Right lobe of liver (tissue), 6 donors: Measurements from ENCODE around the gene TMEM114. TPM values are rescaled to one million over a fixed set of nuclear protein-coding genes. Genes with fewer than 3 reads are reported as not detected.

Experiments used
- ATAC-seq, 4 donors: fragments of 200-7000 bp; cut with Tn5 transposase; one replicate each; pipeline ENCODE4 v1.9.1; 2020; ENCODE audit warnings: mild to moderate bottlenecking in 4 of 4, moderate library complexity in 4 of 4
- DNase-seq, 3 donors: peaks; one replicate each; pipeline ENCODE4 v3.0.0-alpha.2; 2020
- H3K27ac ChIP-seq, 3 donors: fragments of 200-600 bp; one replicate each; pipeline ENCODE4 v1.8.0; 2022
- H3K27me3 ChIP-seq, 2 donors: fragments of 200-600 bp; one replicate each; pipeline ENCODE4 v1.8.0; 2022
- H3K36me3 ChIP-seq, 4 donors: fragments of 200-600 bp; sonication (generic) in 1 of 4; one replicate each; pipeline versions ENCODE4 v1.5.1 to v1.8.0; 2017 to 2022; ENCODE audit warnings: control low read depth in 1 of 4
- H3K4me1 ChIP-seq, 4 donors: fragments of 200-600 bp; sonication (generic) in 1 of 4; one replicate each; pipeline versions ENCODE4 v1.5.1 to v1.8.0; 2017 to 2022; ENCODE audit warnings: control low read depth in 1 of 4
- H3K4me3 ChIP-seq, 3 donors: fragments of 200-600 bp; one replicate each; pipeline ENCODE4 v1.8.0; 2022
- H3K9me3 ChIP-seq, 4 donors: fragments of 200-600 bp; sonication (generic) in 1 of 4; one replicate each; pipeline versions ENCODE4 v1.5.1 to v1.8.0; 2017 to 2022; ENCODE audit warnings: control low read depth in 1 of 4
- CTCF ChIP-seq, 4 donors: fragments of 200-600 bp in 3 of 4; fragments of 450-650 bp in 1 of 4; IDR thresholded peaks; one replicate each; pipeline versions ENCODE4 v1.5.1 to v1.8.0; 2016 to 2022; ENCODE audit warnings: antibody characterized with exemption in 4 of 4, mild to moderate bottlenecking in 2 of 4
- POLR2A ChIP-seq: fragments of 450-650 bp; IDR thresholded peaks from one replicate; pipeline ENCODE4 v1.6.1; 2017; ENCODE audit warnings: antibody characterized with exemption, mild to moderate bottlenecking
- WGBS: methylation state at CpG from one replicate; pipeline ENCODE4 v1.1.6; 2018; ENCODE audit warnings: low coverage, low lambda C conversion rate; ENCODE audit not compliant: insufficient coverage; ENCODE audit errors: missing lambda C conversion rate; 5-methylcytosine and 5-hydroxymethylcytosine counted together
- intact Hi-C, 2 donors: fragments of 100-400 bp; cut with DNase I; formaldehyde crosslinking; loops; one replicate each; pipeline versions ENCODE4 v1.11.2 to v1.14.1; 2022
- total RNA-seq, 6 experiments: library from RNA; depleted of rRNA in 2 of 6; stranded (reverse); fragments of >200 nt in 2 of 6; fragmentation: NEBNext Ultra II Directional in 3 of 6; extraction: Animal tissue kit (Norgen Biotek cat#: 25700) in 3 of 6; gene quantifications; one replicate each; pipeline versions ENCODE4 v1.1.0 to v1.2.4, GENCODE V29; 2016 to 2023
- donor health status: DM: no; HTN: yes; CAD: no.
- donor health status: DM: no; HTN: no; CAD: no.
- donor health status: DM: no; HTN: no; CAD: no.
- donor health status: DM: no; HTN: yes; CAD: no.
- donor health status: DM: no; HTN: yes; CAD: no.

Gene TMEM114
- total RNA-seq, 6 experiments from 2014 or later = not detected

- Histone ChIP-seq H3K36me3 (no peaks in the 10 kb centered on the region), H3K9me3 (no peaks in the 10 kb centered on the region), H3K27me3 (peaks cover 0 to 12% of the 10 kb centered on the region in 2 donors), H3K27ac (no peak overlapping the region), H3K4me1 (peaks cover 0 to 6% (median 0%) of the 10 kb centered on the region in 4 donors), H3K4me3 (no peak overlapping the region)
- ATAC-seq = no peak
- TF ChIP-seq POLR2A (no peak), CTCF (IDR thresholded peaks at IDR 0.05) (no peak)
- DNase-seq = no peak
- 51% methylated on average over 3 of the region's 9 CpGs for WGBS
- intact Hi-C loops = no loop called here
Measured at GRCh38 chr16:8594149-8594666, 3.9 kb upstream of the TMEM114 start.

- 96% methylated on average over 3 of the region's 3 CpGs for WGBS
- Histone ChIP-seq H3K27ac (no peak overlapping the region), H3K4me3 (no peak overlapping the region), H3K4me1 (peaks cover 0 to 7% (median 0%) of the 10 kb centered on the region in 4 donors), H3K36me3 (no peaks in the 10 kb centered on the region), H3K27me3 (peaks cover 0 to 16% of the 10 kb centered on the region in 2 donors), H3K9me3 (no peaks in the 10 kb centered on the region)
- DNase-seq (no peak), ATAC-seq (no peak)
- intact Hi-C loops = no loop called here
- no peak for TF ChIP-seq CTCF (IDR thresholded peaks at IDR 0.05)
- TF ChIP-seq POLR2A = no peak
Measured at GRCh38 chr16:8591451-8591850, 1.1 kb upstream of the TMEM114 start.

- no peaks in the 10 kb centered on the region for H3K9me3 ChIP-seq
- H3K27ac ChIP-seq = no peak overlapping the region
- H3K4me1 ChIP-seq = peaks cover 0 to 7% (median 0%) of the 10 kb centered on the region in 4 donors
- no peak for ATAC-seq
- no peaks in the 10 kb centered on the region for H3K36me3 ChIP-seq
- TF ChIP-seq CTCF (IDR thresholded peaks at IDR 0.05) = no peak
- TF ChIP-seq POLR2A = no peak
- no peak for DNase-seq
- intact Hi-C loops = no loop called here
- peaks cover 0 to 16% of the 10 kb centered on the region in 2 donors for H3K27me3 ChIP-seq
- WGBS = 89% methylated on average over 3 of the region's 3 CpGs
- H3K4me3 ChIP-seq = no peak overlapping the region
Measured at GRCh38 chr16:8590811-8591210, 500 bp upstream of the TMEM114 start.

- Histone ChIP-seq H3K4me1 (peaks cover 0 to 7% (median 0%) of the 10 kb centered on the region in 4 donors), H3K4me3 (no peak overlapping the region), H3K27ac (no peak overlapping the region), H3K27me3 (peaks cover 0 to 16% of the 10 kb centered on the region in 2 donors), H3K9me3 (no peaks in the 10 kb centered on the region), H3K36me3 (no peaks in the 10 kb centered on the region)
- intact Hi-C loops = no loop called here
- WGBS = 3% methylated on average over 8 of the region's 64 CpGs
- DNase-seq = no peak
- peak in 3 of 4 donors; percentile 47 to 55 (median 49) for ATAC-seq
- TF ChIP-seq CTCF (IDR thresholded peaks at IDR 0.05) (no peak), POLR2A (no peak)
Measured at GRCh38 chr16:8589057-8589899, 1.0 kb downstream of the TMEM114 start.
